ENCODE results near the gene GPR158.

GPR158 gene

DNA sequence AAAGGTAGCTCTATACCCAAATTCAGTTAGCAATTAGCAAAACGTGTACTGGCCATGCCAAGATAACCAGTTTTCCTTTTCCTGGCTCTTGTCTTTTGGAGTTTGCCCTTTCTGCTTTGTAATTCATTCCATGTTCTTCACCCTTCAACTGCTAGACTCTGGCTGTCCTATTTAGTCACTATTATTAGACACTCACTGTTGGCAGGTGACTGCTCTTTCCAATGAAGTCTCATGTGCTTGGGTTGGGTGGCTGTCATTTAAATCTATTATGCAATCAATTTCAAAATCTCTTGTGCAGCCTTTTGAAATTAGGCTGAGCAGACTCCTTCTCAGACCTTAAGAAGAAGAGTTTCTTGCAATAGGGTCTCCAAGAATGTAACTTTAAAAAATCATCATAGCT, 266.5 kb downstream of the GPR158 start:
- TF ChIP-seq, protein P1, sequence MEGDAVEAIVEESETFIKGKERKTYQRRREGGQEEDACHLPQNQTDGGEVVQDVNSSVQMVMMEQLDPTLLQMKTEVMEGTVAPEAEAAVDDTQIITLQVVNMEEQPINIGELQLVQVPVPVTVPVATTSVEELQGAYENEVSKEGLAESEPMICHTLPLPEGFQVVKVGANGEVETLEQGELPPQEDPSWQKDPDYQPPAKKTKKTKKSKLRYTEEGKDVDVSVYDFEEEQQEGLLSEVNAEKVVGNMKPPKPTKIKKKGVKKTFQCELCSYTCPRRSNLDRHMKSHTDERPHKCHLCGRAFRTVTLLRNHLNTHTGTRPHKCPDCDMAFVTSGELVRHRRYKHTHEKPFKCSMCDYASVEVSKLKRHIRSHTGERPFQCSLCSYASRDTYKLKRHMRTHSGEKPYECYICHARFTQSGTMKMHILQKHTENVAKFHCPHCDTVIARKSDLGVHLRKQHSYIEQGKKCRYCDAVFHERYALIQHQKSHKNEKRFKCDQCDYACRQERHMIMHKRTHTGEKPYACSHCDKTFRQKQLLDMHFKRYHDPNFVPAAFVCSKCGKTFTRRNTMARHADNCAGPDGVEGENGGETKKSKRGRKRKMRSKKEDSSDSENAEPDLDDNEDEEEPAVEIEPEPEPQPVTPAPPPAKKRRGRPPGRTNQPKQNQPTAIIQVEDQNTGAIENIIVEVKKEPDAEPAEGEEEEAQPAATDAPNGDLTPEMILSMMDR (IDR thresholded peaks at IDR 0.05; ENCODE audit: borderline replicate concordance, extremely low read depth, low read length, poor library complexity, severe bottlenecking) = no peak
- TF ChIP-seq EZH2 (IDR thresholded peaks at IDR 0.05; ENCODE audit: borderline replicate concordance, low read depth, low read length, severe bottlenecking) = no peak
- H3K27me3 ChIP-seq (ENCODE audit: insufficient read depth, low read length, poor library complexity) = no peaks in the 10 kb centered on the region
- no peaks in the 10 kb centered on the region for H3K79me2 ChIP-seq (ENCODE audit: insufficient read depth, low read length)
- DNase-seq = no peak
- no peaks in the 10 kb centered on the region for H3K4me1 ChIP-seq (ENCODE audit: insufficient read depth, low read length)
- H3K36me3 ChIP-seq (ENCODE audit: insufficient read depth, low read length) = no peaks in the 10 kb centered on the region
- H3K9me3 ChIP-seq (ENCODE audit: insufficient read depth, low read length, severe bottlenecking) = no peaks in the 10 kb centered on the region
- no peak for ATAC-seq (ENCODE audit: insufficient read depth, low read depth)
- no peak overlapping the region for H3K9ac ChIP-seq (ENCODE audit: low read depth, low read length)
- H3K4me3 ChIP-seq (ENCODE audit: low read depth in 1 of 2, low read length in 2 of 2) = no peak overlapping the region
- no peak overlapping the region for H3K27ac ChIP-seq (ENCODE audit: low read length)
- H4K20me1 ChIP-seq (ENCODE audit: insufficient read depth, low read length) = no peaks in the 10 kb centered on the region
- no peak overlapping the region for H3K4me2 ChIP-seq (ENCODE audit: insufficient read depth, low read length)
- no peak overlapping the region for H2AFZ ChIP-seq (ENCODE audit: low read depth, low read length)

GRCh38 chr10:25444266-25444665, 269.5 kb downstream of the GPR158 start:
- Histone ChIP-seq H3K27me3 (ENCODE audit: insufficient read depth, low read length, poor library complexity) (no peaks in the 10 kb centered on the region), H4K20me1 (ENCODE audit: insufficient read depth, low read length) (no peaks in the 10 kb centered on the region), H3K4me1 (ENCODE audit: insufficient read depth, low read length) (no peaks in the 10 kb centered on the region), H3K4me2 (ENCODE audit: insufficient read depth, low read length) (no peak overlapping the region), H3K4me3 (ENCODE audit: low read depth in 1 of 2, low read length in 2 of 2) (no peak overlapping the region), H2AFZ (ENCODE audit: low read depth, low read length) (no peak overlapping the region), H3K79me2 (ENCODE audit: insufficient read depth, low read length) (no peaks in the 10 kb centered on the region), H3K27ac (ENCODE audit: low read length) (no peak overlapping the region), H3K36me3 (ENCODE audit: insufficient read depth, low read length) (no peaks in the 10 kb centered on the region), H3K9me3 (ENCODE audit: insufficient read depth, low read length, severe bottlenecking) (no peaks in the 10 kb centered on the region), H3K9ac (ENCODE audit: low read depth, low read length) (no peak overlapping the region)
- DNase-seq = no peak
- no peak for ATAC-seq (ENCODE audit: insufficient read depth, low read depth)
- TF ChIP-seq, protein P1 (IDR thresholded peaks at IDR 0.05; ENCODE audit: borderline replicate concordance, extremely low read depth, low read length, poor library complexity, severe bottlenecking) = no peak
- no peak for TF ChIP-seq EZH2 (IDR thresholded peaks at IDR 0.05; ENCODE audit: borderline replicate concordance, low read depth, low read length, severe bottlenecking)

GRCh38 chr10:25451401-25451800, 276.6 kb downstream of the GPR158 start:
- TF ChIP-seq, protein P1 (IDR thresholded peaks at IDR 0.05; ENCODE audit: borderline replicate concordance, extremely low read depth, low read length, poor library complexity, severe bottlenecking) = no peak
- TF ChIP-seq EZH2 (IDR thresholded peaks at IDR 0.05; ENCODE audit: borderline replicate concordance, low read depth, low read length, severe bottlenecking) = no peak
- H3K4me2 ChIP-seq (ENCODE audit: insufficient read depth, low read length) = no peak overlapping the region
- H2AFZ ChIP-seq (ENCODE audit: low read depth, low read length) = no peak overlapping the region
- no peak for ATAC-seq (ENCODE audit: insufficient read depth, low read depth)
- H3K9me3 ChIP-seq (ENCODE audit: insufficient read depth, low read length, severe bottlenecking) = no peaks in the 10 kb centered on the region
- no peaks in the 10 kb centered on the region for H4K20me1 ChIP-seq (ENCODE audit: insufficient read depth, low read length)
- H3K9ac ChIP-seq (ENCODE audit: low read depth, low read length) = no peak overlapping the region
- H3K27ac ChIP-seq (ENCODE audit: low read length) = no peak overlapping the region
- no peaks in the 10 kb centered on the region for H3K4me1 ChIP-seq (ENCODE audit: insufficient read depth, low read length)
- peaks cover 8% of the 10 kb centered on the region for H3K27me3 ChIP-seq (ENCODE audit: insufficient read depth, low read length, poor library complexity)
- no peak for DNase-seq
- no peaks in the 10 kb centered on the region for H3K36me3 ChIP-seq (ENCODE audit: insufficient read depth, low read length)
- H3K4me3 ChIP-seq (ENCODE audit: low read depth in 1 of 2, low read length in 2 of 2) = no peak overlapping the region
- H3K79me2 ChIP-seq (ENCODE audit: insufficient read depth, low read length) = no peaks in the 10 kb centered on the region

- Histone ChIP-seq H3K4me1 (ENCODE audit: insufficient read depth, low read length) (no peaks in the 10 kb centered on the region), H3K9ac (ENCODE audit: low read depth, low read length) (no peak overlapping the region), H4K20me1 (ENCODE audit: insufficient read depth, low read length) (no peaks in the 10 kb centered on the region), H3K27ac (ENCODE audit: low read length) (no peak overlapping the region), H2AFZ (ENCODE audit: low read depth, low read length) (no peak overlapping the region), H3K4me3 (ENCODE audit: low read depth in 1 of 2, low read length in 2 of 2) (no peak overlapping the region), H3K9me3 (ENCODE audit: insufficient read depth, low read length, severe bottlenecking) (no peaks in the 10 kb centered on the region), H3K36me3 (ENCODE audit: insufficient read depth, low read length) (no peaks in the 10 kb centered on the region), H3K79me2 (ENCODE audit: insufficient read depth, low read length) (no peaks in the 10 kb centered on the region), H3K27me3 (ENCODE audit: insufficient read depth, low read length, poor library complexity) (peaks cover 8% of the 10 kb centered on the region), H3K4me2 (ENCODE audit: insufficient read depth, low read length) (no peak overlapping the region)
- DNase-seq (no peak), ATAC-seq (ENCODE audit: insufficient read depth, low read depth) (no peak)
- TF ChIP-seq EZH2 (IDR thresholded peaks at IDR 0.05; ENCODE audit: borderline replicate concordance, low read depth, low read length, severe bottlenecking) = no peak
- TF ChIP-seq, protein P1 (IDR thresholded peaks at IDR 0.05; ENCODE audit: borderline replicate concordance, extremely low read depth, low read length, poor library complexity, severe bottlenecking) = no peak
Observed at GRCh38 chr10:25453619-25454018, 278.8 kb downstream of the GPR158 start.
